GM12875 (cell line): ENCODE data around the gene NHLH1.

ENCODE experiments used
- H3K4me3 ChIP-seq: one replicate; pipeline ENCODE4 v1.5.1; 2011; ENCODE audit warnings: low read depth, low read length, control low read depth
- CTCF ChIP-seq: IDR thresholded peaks from 2 replicates; pipeline ENCODE4 v1.5.1; 2011; ENCODE audit warnings: low read depth, mild to moderate bottlenecking, control low read depth, inconsistent platforms, low read length, moderate library complexity, borderline replicate concordance; ENCODE audit not compliant: insufficient read depth

Gene NHLH1

GRCh38 chr1:160412028-160412362, 45.1 kb downstream of the NHLH1 start:
- H3K4me3 ChIP-seq, result no peak overlapping the region
- no peak for TF ChIP-seq CTCF

- H3K4me3 ChIP-seq, result no peak overlapping the region
- TF ChIP-seq CTCF, result no peak
Measured at GRCh38 chr1:160413716-160414115, 46.8 kb downstream of the NHLH1 start.

- no peak overlapping the region for H3K4me3 ChIP-seq
- TF ChIP-seq CTCF, result no peak
Measured at GRCh38 chr1:160414881-160415280, 48.0 kb downstream of the NHLH1 start.

- no peak for TF ChIP-seq CTCF
- H3K4me3 ChIP-seq, result no peak overlapping the region
Measured at GRCh38 chr1:160415696-160416290, 48.9 kb downstream of the NHLH1 start.

GRCh38 chr1:160416369-160416768, 49.5 kb downstream of the NHLH1 start:
- no peak overlapping the region for H3K4me3 ChIP-seq
- TF ChIP-seq CTCF, result peak; percentile 24; the same call in 1 of the 2 replicates

- no peak for TF ChIP-seq CTCF
- H3K4me3 ChIP-seq, result no peak overlapping the region
Measured at GRCh38 chr1:160418483-160418882, 51.6 kb downstream of the NHLH1 start.

GRCh38 chr1:160419150-160419837, 52.4 kb downstream of the NHLH1 start:
- no peak overlapping the region for H3K4me3 ChIP-seq
- no peak for TF ChIP-seq CTCF
